Panc1 (cell line): ENCODE data around the gene PALB2.

ENCODE experiments used
- POLR2AphosphoS5 ChIP-seq: IDR thresholded peaks from 2 replicates; pipeline ENCODE4 v1.6.1; 2012; ENCODE audit warnings: mild to moderate bottlenecking, low read depth, low read length, moderate library complexity
- SIN3A ChIP-seq: IDR thresholded peaks from 2 replicates; pipeline ENCODE4 v1.6.1; 2012; ENCODE audit warnings: low read depth, mild to moderate bottlenecking, low read length, moderate library complexity, borderline replicate concordance; ENCODE audit not compliant: insufficient read depth
- TF ChIP-seq, protein P1 (sequence below): fragments of 450-650 bp; IDR thresholded peaks from 2 replicates; pipeline ENCODE4 v1.5.1; 2017; ENCODE audit warnings: mild to moderate bottlenecking

GRCh38 chr16:23670137-23670776, 29.1 kb upstream of the PALB2 start:
- TF ChIP-seq SIN3A (no peak), POLR2AphosphoS5 (no peak)
- TF ChIP-seq, protein P1, sequence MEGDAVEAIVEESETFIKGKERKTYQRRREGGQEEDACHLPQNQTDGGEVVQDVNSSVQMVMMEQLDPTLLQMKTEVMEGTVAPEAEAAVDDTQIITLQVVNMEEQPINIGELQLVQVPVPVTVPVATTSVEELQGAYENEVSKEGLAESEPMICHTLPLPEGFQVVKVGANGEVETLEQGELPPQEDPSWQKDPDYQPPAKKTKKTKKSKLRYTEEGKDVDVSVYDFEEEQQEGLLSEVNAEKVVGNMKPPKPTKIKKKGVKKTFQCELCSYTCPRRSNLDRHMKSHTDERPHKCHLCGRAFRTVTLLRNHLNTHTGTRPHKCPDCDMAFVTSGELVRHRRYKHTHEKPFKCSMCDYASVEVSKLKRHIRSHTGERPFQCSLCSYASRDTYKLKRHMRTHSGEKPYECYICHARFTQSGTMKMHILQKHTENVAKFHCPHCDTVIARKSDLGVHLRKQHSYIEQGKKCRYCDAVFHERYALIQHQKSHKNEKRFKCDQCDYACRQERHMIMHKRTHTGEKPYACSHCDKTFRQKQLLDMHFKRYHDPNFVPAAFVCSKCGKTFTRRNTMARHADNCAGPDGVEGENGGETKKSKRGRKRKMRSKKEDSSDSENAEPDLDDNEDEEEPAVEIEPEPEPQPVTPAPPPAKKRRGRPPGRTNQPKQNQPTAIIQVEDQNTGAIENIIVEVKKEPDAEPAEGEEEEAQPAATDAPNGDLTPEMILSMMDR = no peak
